Neural cell (in vitro differentiated cells): ENCODE data around the gene PLCB1. TPM values are rescaled to one million over a fixed set of nuclear protein-coding genes. Genes with fewer than 3 reads are reported as not detected.

Source experiments
- H2AFZ ChIP-seq: fragments of 200-600, 300-800 bp; sonication (generic), shearing (Covaris generic); 2 replicates; pipeline ENCODE4 v1.6.0; 2014; ENCODE audit warnings: low read depth, mild to moderate bottlenecking, antibody characterized with exemption, low read length, moderate library complexity
- H3F3A ChIP-seq: fragments of 200-600 bp; shearing (Covaris generic); 2 replicates; pipeline ENCODE4 v1.6.1; 2016; ENCODE audit warnings: mild to moderate bottlenecking, moderate library complexity, mixed read lengths, antibody characterized with exemption, low read length; ENCODE audit not compliant: insufficient read depth, poor library complexity, severe bottlenecking
- H3K27ac ChIP-seq: fragments of 200-600, 300-800 bp; sonication (generic), shearing (Covaris generic); 2 replicates; pipeline ENCODE4 v1.5.1; 2014; ENCODE audit warnings: mild to moderate bottlenecking, low read length, moderate library complexity
- H3K27me3 ChIP-seq: fragments of 300-800, 200-600 bp; sonication (generic), shearing (Covaris generic); 2 replicates; pipeline ENCODE4 v1.6.0; 2014; ENCODE audit warnings: mild to moderate bottlenecking, low read depth, low read length, moderate library complexity; ENCODE audit not compliant: insufficient read depth
- H3K36me3 ChIP-seq: fragments of 300-800, 200-600 bp; sonication (generic), shearing (Covaris generic); 2 replicates; pipeline ENCODE4 v1.5.1; 2014; ENCODE audit warnings: mild to moderate bottlenecking, antibody characterized with exemption, low read length, moderate library complexity; ENCODE audit not compliant: insufficient read depth
- H3K4me2 ChIP-seq: fragments of 300-800, 200-600 bp; sonication (generic), shearing (Covaris generic); 2 replicates; pipeline ENCODE4 v1.6.0; 2014; ENCODE audit warnings: mild to moderate bottlenecking, low read length
- H3K4me3 ChIP-seq: fragments of 300-800, 200-600 bp; sonication (generic), shearing (Covaris generic); 2 replicates; pipeline ENCODE4 v1.5.1; 2014; ENCODE audit warnings: mild to moderate bottlenecking, low read length, moderate library complexity
- H3K79me2 ChIP-seq: fragments of 200-600 bp; shearing (Covaris generic); replicated peaks from 2 replicates; pipeline ENCODE4 v1.6.0; 2014; ENCODE audit warnings: mild to moderate bottlenecking, low read length, moderate library complexity; ENCODE audit not compliant: insufficient read depth
- H3K9ac ChIP-seq: fragments of 300-800, 200-600 bp; sonication (generic), shearing (Covaris generic); 2 replicates; pipeline ENCODE4 v1.6.1; 2016; ENCODE audit warnings: mild to moderate bottlenecking, low read length, mixed read lengths
- H3K9me2 ChIP-seq: fragments of 200-600 bp; shearing (Covaris generic); 2 replicates; pipeline ENCODE4 v1.6.1; 2016; ENCODE audit warnings: mild to moderate bottlenecking, low read length, mixed read lengths; ENCODE audit not compliant: insufficient read depth
- H3K9me3 ChIP-seq: fragments of 200-600, 300-800 bp; sonication (generic), shearing (Covaris generic); 2 replicates; pipeline ENCODE4 v1.6.1; 2016; ENCODE audit warnings: mild to moderate bottlenecking, mixed run types, low read length, moderate library complexity, mixed read lengths
- H4K20me1 ChIP-seq: fragments of 200-600 bp; shearing (Covaris generic); 2 replicates; pipeline ENCODE4 v1.6.1; 2016; ENCODE audit warnings: mild to moderate bottlenecking, mixed run types; ENCODE audit not compliant: insufficient read depth
- EP300 ChIP-seq: fragments of 450-650 bp; conservative IDR thresholded peaks from 2 replicates; pipeline ENCODE4 v1.6.1; 2014; ENCODE audit warnings: antibody characterized with exemption, mild to moderate bottlenecking, moderate library complexity; ENCODE audit not compliant: poor library complexity, severe bottlenecking
- EZH2 ChIP-seq: fragments of 200-600, 300-800 bp; shearing (Covaris generic), sonication (generic); IDR thresholded peaks from 2 replicates; pipeline ENCODE4 v1.6.1; 2014; ENCODE audit warnings: antibody characterized with exemption, low read length, borderline replicate concordance, mild to moderate bottlenecking; ENCODE audit not compliant: insufficient read depth, poor library complexity, severe bottlenecking
- MXI1 ChIP-seq: fragments of 450-650 bp; conservative IDR thresholded peaks from 2 replicates; pipeline ENCODE4 v1.6.1; 2014; ENCODE audit warnings: antibody characterized with exemption, mild to moderate bottlenecking; ENCODE audit not compliant: poor library complexity, severe bottlenecking
- POLR2AphosphoS5 ChIP-seq: IDR thresholded peaks from 2 replicates; pipeline ENCODE4 v1.6.1; 2012
- RAD21 ChIP-seq: fragments of 450-650 bp; conservative IDR thresholded peaks from 2 replicates; pipeline ENCODE4 v1.6.1; 2014; ENCODE audit warnings: antibody characterized with exemption, mild to moderate bottlenecking, moderate library complexity
- SMC3 ChIP-seq: fragments of 450-650 bp; conservative IDR thresholded peaks from 2 replicates; pipeline ENCODE4 v1.6.1; 2014; ENCODE audit warnings: antibody characterized with exemption, mild to moderate bottlenecking, moderate library complexity; ENCODE audit not compliant: poor library complexity
- TAF1 ChIP-seq: IDR thresholded peaks from 2 replicates; pipeline ENCODE4 v1.6.1; 2012; ENCODE audit warnings: low read depth
- polyA plus RNA-seq: library from polyadenylated mRNA; depleted of rRNA; stranded (reverse); fragments of >200 nt; gene quantifications from 2 replicates; pipeline ENCODE4 v1.2.3, GENCODE V29; 2014
- TF ChIP-seq, protein P1 (sequence below): IDR thresholded peaks from 2 replicates; pipeline ENCODE4 v1.6.1; 2012; ENCODE audit warnings: borderline replicate concordance
- TF ChIP-seq, protein P2 (sequence below): fragments of 450-650 bp; IDR thresholded peaks from 2 replicates; pipeline ENCODE4 v1.5.1; 2014; ENCODE audit warnings: antibody characterized with exemption, mild to moderate bottlenecking, moderate library complexity; ENCODE audit not compliant: poor library complexity, severe bottlenecking

Gene PLCB1
- polyA plus RNA-seq, 1 donor from 2014 or later, result 11.4 TPM

- H3K9me3 ChIP-seq, result no peaks in the 10 kb centered on the region
- no peak for TF ChIP-seq MXI1
- TF ChIP-seq POLR2AphosphoS5, result no peak
- TF ChIP-seq, protein P1, sequence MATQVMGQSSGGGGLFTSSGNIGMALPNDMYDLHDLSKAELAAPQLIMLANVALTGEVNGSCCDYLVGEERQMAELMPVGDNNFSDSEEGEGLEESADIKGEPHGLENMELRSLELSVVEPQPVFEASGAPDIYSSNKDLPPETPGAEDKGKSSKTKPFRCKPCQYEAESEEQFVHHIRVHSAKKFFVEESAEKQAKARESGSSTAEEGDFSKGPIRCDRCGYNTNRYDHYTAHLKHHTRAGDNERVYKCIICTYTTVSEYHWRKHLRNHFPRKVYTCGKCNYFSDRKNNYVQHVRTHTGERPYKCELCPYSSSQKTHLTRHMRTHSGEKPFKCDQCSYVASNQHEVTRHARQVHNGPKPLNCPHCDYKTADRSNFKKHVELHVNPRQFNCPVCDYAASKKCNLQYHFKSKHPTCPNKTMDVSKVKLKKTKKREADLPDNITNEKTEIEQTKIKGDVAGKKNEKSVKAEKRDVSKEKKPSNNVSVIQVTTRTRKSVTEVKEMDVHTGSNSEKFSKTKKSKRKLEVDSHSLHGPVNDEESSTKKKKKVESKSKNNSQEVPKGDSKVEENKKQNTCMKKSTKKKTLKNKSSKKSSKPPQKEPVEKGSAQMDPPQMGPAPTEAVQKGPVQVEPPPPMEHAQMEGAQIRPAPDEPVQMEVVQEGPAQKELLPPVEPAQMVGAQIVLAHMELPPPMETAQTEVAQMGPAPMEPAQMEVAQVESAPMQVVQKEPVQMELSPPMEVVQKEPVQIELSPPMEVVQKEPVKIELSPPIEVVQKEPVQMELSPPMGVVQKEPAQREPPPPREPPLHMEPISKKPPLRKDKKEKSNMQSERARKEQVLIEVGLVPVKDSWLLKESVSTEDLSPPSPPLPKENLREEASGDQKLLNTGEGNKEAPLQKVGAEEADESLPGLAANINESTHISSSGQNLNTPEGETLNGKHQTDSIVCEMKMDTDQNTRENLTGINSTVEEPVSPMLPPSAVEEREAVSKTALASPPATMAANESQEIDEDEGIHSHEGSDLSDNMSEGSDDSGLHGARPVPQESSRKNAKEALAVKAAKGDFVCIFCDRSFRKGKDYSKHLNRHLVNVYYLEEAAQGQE, result no peak
- no peak for TF ChIP-seq SMC3
- no peak for TF ChIP-seq EZH2
- TF ChIP-seq, protein P2, sequence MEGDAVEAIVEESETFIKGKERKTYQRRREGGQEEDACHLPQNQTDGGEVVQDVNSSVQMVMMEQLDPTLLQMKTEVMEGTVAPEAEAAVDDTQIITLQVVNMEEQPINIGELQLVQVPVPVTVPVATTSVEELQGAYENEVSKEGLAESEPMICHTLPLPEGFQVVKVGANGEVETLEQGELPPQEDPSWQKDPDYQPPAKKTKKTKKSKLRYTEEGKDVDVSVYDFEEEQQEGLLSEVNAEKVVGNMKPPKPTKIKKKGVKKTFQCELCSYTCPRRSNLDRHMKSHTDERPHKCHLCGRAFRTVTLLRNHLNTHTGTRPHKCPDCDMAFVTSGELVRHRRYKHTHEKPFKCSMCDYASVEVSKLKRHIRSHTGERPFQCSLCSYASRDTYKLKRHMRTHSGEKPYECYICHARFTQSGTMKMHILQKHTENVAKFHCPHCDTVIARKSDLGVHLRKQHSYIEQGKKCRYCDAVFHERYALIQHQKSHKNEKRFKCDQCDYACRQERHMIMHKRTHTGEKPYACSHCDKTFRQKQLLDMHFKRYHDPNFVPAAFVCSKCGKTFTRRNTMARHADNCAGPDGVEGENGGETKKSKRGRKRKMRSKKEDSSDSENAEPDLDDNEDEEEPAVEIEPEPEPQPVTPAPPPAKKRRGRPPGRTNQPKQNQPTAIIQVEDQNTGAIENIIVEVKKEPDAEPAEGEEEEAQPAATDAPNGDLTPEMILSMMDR, result no peak
- H3F3A ChIP-seq, result no peaks in the 10 kb centered on the region
- no peaks in the 10 kb centered on the region for H4K20me1 ChIP-seq
- H2AFZ ChIP-seq, result no peak overlapping the region
- no peak overlapping the region for H3K9ac ChIP-seq
- no peaks in the 10 kb centered on the region for H3K27me3 ChIP-seq
- no peak overlapping the region for H3K27ac ChIP-seq
- H3K36me3 ChIP-seq, result no peaks in the 10 kb centered on the region
- no peak overlapping the region for H3K4me3 ChIP-seq
- no peaks in the 10 kb centered on the region for H3K79me2 ChIP-seq
- no peaks in the 10 kb centered on the region for H3K9me2 ChIP-seq
- H3K4me2 ChIP-seq, result no peak overlapping the region
Observed at GRCh38 chr20:8326191-8326590, 194.1 kb downstream of the PLCB1 start.

GRCh38 chr20:8326899-8327298 is 194.8 kb downstream of the PLCB1 start:
- no peaks in the 10 kb centered on the region for H3F3A ChIP-seq
- H3K27me3 ChIP-seq, result no peaks in the 10 kb centered on the region
- no peak overlapping the region for H2AFZ ChIP-seq
- no peaks in the 10 kb centered on the region for H4K20me1 ChIP-seq
- no peaks in the 10 kb centered on the region for H3K79me2 ChIP-seq
- H3K36me3 ChIP-seq, result no peaks in the 10 kb centered on the region
- no peaks in the 10 kb centered on the region for H3K9me3 ChIP-seq
- TF ChIP-seq MXI1, result no peak
- TF ChIP-seq POLR2AphosphoS5, result no peak
- H3K9me2 ChIP-seq, result no peaks in the 10 kb centered on the region
- H3K4me2 ChIP-seq, result no peak overlapping the region
- H3K4me3 ChIP-seq, result no peak overlapping the region
- no peak overlapping the region for H3K27ac ChIP-seq
- no peak overlapping the region for H3K9ac ChIP-seq

DNA sequence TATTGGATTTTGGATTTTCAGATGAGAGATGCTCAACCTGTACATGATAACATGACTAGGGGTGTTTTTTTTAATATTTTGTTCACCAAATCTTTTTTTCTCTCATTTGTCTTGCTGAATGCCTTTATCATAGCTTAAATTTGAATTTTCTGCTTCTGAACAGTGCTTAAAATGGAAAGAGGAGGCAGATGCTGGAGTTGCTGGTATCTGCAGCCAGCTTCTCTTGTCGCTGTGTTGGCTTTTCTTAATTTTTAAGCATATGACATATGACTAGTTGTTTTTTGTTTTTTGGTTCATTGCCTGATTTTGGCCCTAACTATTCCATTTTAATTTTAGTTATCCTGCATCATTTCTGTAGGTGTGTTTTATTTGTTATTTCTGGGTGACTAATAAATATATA is 196.1 kb downstream of the PLCB1 start:
- TF ChIP-seq, protein P1, result no peak
- TF ChIP-seq, protein P2, result no peak
- no peak for TF ChIP-seq EZH2
- no peak for TF ChIP-seq SMC3
- TF ChIP-seq RAD21, result no peak
- TF ChIP-seq EP300, result no peak
- no peak for TF ChIP-seq TAF1
- TF ChIP-seq MXI1, result no peak
- no peak for TF ChIP-seq POLR2AphosphoS5
- H3K9ac ChIP-seq, result no peak overlapping the region
- no peaks in the 10 kb centered on the region for H3K27me3 ChIP-seq
- H3K4me3 ChIP-seq, result no peak overlapping the region
- H3K79me2 ChIP-seq, result no peaks in the 10 kb centered on the region
- no peaks in the 10 kb centered on the region for H3F3A ChIP-seq
- H3K9me3 ChIP-seq, result no peaks in the 10 kb centered on the region
- no peaks in the 10 kb centered on the region for H3K36me3 ChIP-seq
- no peak overlapping the region for H2AFZ ChIP-seq
- no peak overlapping the region for H3K4me2 ChIP-seq
- no peak overlapping the region for H3K27ac ChIP-seq
- H4K20me1 ChIP-seq, result no peaks in the 10 kb centered on the region
- H3K9me2 ChIP-seq, result no peaks in the 10 kb centered on the region
